Left lung (tissue), 10 donors: ENCODE measurements around the gene ZC3H15. TPM values are rescaled to one million over a fixed set of nuclear protein-coding genes. Genes with fewer than 3 reads are reported as not detected.
A peak's percentile ranks its signal among the peaks of the same experiment; 100 is the strongest.
"Not testable (repeated sequence)": the region's sequence is repeated elsewhere in the genome, so short reads cannot be mapped to it uniquely, and the experiment has no call there.

ENCODE experiments used
- ATAC-seq: fragments of 200-7000 bp; cut with Tn5 transposase; one replicate; pipeline ENCODE4 v1.9.1; 2020; ENCODE audit warnings: moderate library complexity
- DNase-seq, 4 donors: peaks; one replicate each; pipeline ENCODE4 v3.0.0-alpha.2; 2013 to 2020
- H3K27ac ChIP-seq, 2 donors: fragments of 200-600 bp; sonication (generic) in 1 of 2; one replicate each; pipeline versions ENCODE4 v1.5.0 to v1.8.0; 2020 to 2021
- H3K27me3 ChIP-seq, 2 donors: fragments of 200-600 bp; sonication (generic) in 1 of 2; one replicate each; pipeline versions ENCODE4 v1.5.0 to v1.8.0; 2020 to 2021
- H3K36me3 ChIP-seq, 2 donors: fragments of 200-600 bp; sonication (generic) in 1 of 2; one replicate each; pipeline versions ENCODE4 v1.5.0 to v1.8.0; 2020 to 2021
- H3K4me1 ChIP-seq, 2 donors: fragments of 200-600 bp; one replicate each; pipeline ENCODE4 v1.8.0; 2021
- H3K4me3 ChIP-seq, 2 donors: fragments of 200-600 bp; sonication (generic) in 1 of 2; one replicate each; pipeline versions ENCODE4 v1.5.0 to v1.8.0; 2020 to 2021; ENCODE audit warnings: mild to moderate bottlenecking in 1 of 2
- H3K9me3 ChIP-seq, 2 donors: fragments of 200-600 bp; sonication (generic) in 1 of 2; one replicate each; pipeline versions ENCODE4 v1.5.0 to v1.8.0; 2020 to 2021
- intact Hi-C, 2 donors: fragments of 100-400 bp; cut with DNase I; formaldehyde crosslinking; loops; one replicate each; pipeline versions ENCODE4 v1.11.2 to v1.14.2; 2022
- polyA plus RNA-seq, 6 donors: library from polyadenylated mRNA; unstranded; fragments of 120-200 nt; gene quantifications; one replicate each; pipeline ENCODE4 v1.2.1, GENCODE V29; 2013; ENCODE audit not compliant: insufficient read length in 6 of 6
- total RNA-seq, 2 donors: library from RNA; stranded (reverse); fragmentation: NEBNext Ultra II Directional; extraction: Animal tissue kit (Norgen Biotek cat#: 25700); gene quantifications; one replicate each; pipeline ENCODE4 v1.2.1, GENCODE V29; 2021
- TF ChIP-seq, protein P1 (sequence below), 2 donors: fragments of 200-600 bp; sonication (generic) in 1 of 2; IDR thresholded peaks; one replicate each; pipeline versions ENCODE4 v1.5.0 to v1.8.0; 2021; ENCODE audit warnings: antibody characterized with exemption in 2 of 2
- donor health status: DM: no; HTN: yes; CAD: no.
- donor health status: DM: no; HTN: no; CAD: no.

The ZC3H15 gene
- total and polyA plus RNA-seq, 8 donors = 43.4 to 130 (median 97.6) TPM

DNA sequence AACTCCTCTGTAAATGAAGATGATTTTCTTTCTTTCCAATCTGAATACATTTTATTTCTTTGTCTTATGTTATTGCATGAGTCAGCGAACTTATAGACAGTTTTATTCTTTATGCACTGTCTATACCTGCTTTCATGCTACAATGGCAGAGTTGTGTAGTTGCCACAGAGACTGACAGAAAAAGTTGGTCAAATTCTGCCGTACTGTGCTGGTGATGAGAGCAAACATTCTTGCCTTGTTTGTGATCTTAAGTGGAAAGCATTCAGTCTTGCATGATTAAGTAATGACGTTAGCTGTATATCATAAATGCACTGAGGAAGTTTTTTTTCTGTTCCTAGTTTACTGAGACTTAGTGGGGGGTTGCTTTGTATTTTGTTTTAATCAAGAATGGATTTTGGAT is 32.9 kb downstream of the ZC3H15 start:
- Histone ChIP-seq H3K4me3 (no peak overlapping the region), H3K27me3 (no peaks in the 10 kb centered on the region), H3K36me3 (peaks cover 0 to 24% of the 10 kb centered on the region in 2 donors), H3K4me1 (no peaks in the 10 kb centered on the region), H3K9me3 (no peaks in the 10 kb centered on the region), H3K27ac (no peak overlapping the region)
- intact Hi-C loops = no loop called here
- TF ChIP-seq, protein P1, sequence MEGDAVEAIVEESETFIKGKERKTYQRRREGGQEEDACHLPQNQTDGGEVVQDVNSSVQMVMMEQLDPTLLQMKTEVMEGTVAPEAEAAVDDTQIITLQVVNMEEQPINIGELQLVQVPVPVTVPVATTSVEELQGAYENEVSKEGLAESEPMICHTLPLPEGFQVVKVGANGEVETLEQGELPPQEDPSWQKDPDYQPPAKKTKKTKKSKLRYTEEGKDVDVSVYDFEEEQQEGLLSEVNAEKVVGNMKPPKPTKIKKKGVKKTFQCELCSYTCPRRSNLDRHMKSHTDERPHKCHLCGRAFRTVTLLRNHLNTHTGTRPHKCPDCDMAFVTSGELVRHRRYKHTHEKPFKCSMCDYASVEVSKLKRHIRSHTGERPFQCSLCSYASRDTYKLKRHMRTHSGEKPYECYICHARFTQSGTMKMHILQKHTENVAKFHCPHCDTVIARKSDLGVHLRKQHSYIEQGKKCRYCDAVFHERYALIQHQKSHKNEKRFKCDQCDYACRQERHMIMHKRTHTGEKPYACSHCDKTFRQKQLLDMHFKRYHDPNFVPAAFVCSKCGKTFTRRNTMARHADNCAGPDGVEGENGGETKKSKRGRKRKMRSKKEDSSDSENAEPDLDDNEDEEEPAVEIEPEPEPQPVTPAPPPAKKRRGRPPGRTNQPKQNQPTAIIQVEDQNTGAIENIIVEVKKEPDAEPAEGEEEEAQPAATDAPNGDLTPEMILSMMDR (IDR thresholded peaks at IDR 0.05) = no peak
- ATAC-seq = peak; percentile 77
- no peak for DNase-seq

DNA sequence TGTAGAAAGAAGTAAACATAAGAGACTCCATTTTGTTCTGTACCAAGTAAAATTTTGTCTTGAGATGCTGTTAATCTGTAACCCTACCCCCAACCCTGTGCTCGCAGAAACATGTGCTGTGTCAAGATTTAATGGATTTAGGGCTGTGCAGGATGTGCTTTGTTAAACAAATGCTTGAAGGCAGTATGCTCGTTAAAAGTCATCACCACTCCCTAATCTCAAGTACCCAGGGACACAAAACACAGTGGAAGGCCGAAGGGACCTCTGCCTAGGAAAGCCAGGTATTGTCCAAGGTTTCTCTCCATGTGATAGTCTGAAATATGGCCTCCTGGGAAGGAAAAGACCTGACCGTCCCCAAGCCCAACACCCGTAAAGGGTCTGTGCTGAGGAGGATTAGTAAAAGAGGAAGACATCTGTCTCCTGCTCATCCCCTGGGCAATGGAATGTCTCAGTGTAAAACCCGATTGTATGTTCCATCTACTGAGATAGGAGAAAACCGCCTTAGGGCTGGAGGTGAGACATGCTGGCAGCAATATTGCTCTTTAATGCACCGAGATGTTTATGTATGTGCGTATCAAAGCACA is 35.6 kb downstream of the ZC3H15 start:
- H3K4me3 ChIP-seq, ATAC-seq, H3K4me1 ChIP-seq, H3K27ac ChIP-seq, intact Hi-C loops, DNase-seq, H3K27me3 ChIP-seq, H3K9me3 ChIP-seq: not testable (repeated sequence)
- peaks cover 0 to 20% of the 10 kb centered on the region in 2 donors for H3K36me3 ChIP-seq

GRCh38 chr2:186522450-186522849 is 36.4 kb downstream of the ZC3H15 start:
- Histone ChIP-seq H3K4me1 (no peaks in the 10 kb centered on the region), H3K27ac (no peak overlapping the region), H3K27me3 (no peaks in the 10 kb centered on the region), H3K36me3 (peaks cover 0 to 18% of the 10 kb centered on the region in 2 donors), H3K4me3 (no peak overlapping the region), H3K9me3 (no peaks in the 10 kb centered on the region)
- no peak for DNase-seq
- intact Hi-C loops = no loop called here
- TF ChIP-seq, protein P1 (IDR thresholded peaks at IDR 0.05) = no peak
- ATAC-seq = no peak

DNA sequence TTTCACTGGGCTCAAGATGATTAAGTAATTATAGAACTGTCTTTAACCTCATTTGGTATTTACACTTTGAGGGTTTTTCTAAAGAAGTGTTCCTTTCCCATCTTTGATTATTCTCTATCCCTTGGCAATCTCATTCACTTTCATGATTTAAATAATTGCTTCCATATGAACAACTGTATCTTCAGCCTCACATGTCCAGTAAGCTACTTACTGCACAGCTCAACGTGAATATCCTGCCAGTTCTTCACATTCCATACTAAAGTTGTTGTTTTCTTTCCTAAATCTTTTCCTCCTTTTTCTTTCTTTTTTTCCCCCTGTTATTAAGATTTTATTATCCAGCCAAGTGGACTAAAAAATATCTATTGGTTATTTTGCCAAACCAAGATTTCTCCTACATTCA is 37.7 kb downstream of the ZC3H15 start:
- ATAC-seq (no peak), DNase-seq (no peak)
- Histone ChIP-seq H3K36me3 (peaks cover 0 to 14% of the 10 kb centered on the region in 2 donors), H3K9me3 (no peaks in the 10 kb centered on the region), H3K4me3 (no peak overlapping the region), H3K27ac (no peak overlapping the region), H3K4me1 (no peaks in the 10 kb centered on the region), H3K27me3 (no peaks in the 10 kb centered on the region)
- TF ChIP-seq, protein P1 (IDR thresholded peaks at IDR 0.05) = no peak
- intact Hi-C loops = no loop called here

DNA sequence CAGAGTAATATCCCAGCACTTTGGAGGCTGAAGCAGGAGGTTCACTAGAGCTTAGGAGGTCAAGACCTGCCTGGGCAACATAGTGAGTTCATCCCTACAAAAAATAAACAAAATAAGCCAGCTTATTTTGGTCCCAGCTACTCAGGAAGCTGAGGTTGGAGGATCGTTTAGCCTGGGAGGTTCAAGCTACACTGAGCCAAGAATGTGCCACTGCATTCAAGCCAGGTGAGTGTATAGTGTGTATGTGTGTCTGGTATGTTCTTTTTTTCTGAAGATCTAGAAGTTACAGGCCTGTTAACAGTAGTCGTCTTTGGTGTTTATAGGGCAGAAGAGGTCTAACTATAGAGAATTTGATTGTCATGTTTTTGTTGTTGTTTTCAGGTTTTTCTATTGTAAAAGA is 40.2 kb downstream of the ZC3H15 start:
- peaks cover 0 to 4% of the 10 kb centered on the region in 2 donors for H3K36me3 ChIP-seq
- no peak overlapping the region for H3K4me3 ChIP-seq
- intact Hi-C loops = no loop called here
- DNase-seq (no peak), ATAC-seq (no peak)
- no peaks in the 10 kb centered on the region for H3K4me1 ChIP-seq
- TF ChIP-seq, protein P1 (IDR thresholded peaks at IDR 0.05) = no peak
- no peaks in the 10 kb centered on the region for H3K9me3 ChIP-seq
- H3K27me3 ChIP-seq = no peaks in the 10 kb centered on the region
- no peak overlapping the region for H3K27ac ChIP-seq

GRCh38 chr2:186530314-186530713 is 44.3 kb downstream of the ZC3H15 start:
- DNase-seq (no peak), ATAC-seq (no peak)
- H3K4me3 ChIP-seq = no peak overlapping the region
- peaks cover 0 to 3% of the 10 kb centered on the region in 2 donors for H3K4me1 ChIP-seq
- H3K36me3 ChIP-seq = no peaks in the 10 kb centered on the region
- H3K9me3 ChIP-seq = no peaks in the 10 kb centered on the region
- no peak overlapping the region for H3K27ac ChIP-seq
- H3K27me3 ChIP-seq = no peaks in the 10 kb centered on the region
- TF ChIP-seq, protein P1 (IDR thresholded peaks at IDR 0.05) = no peak
- intact Hi-C loops = no loop called here
